IMR-90 (cell line): ENCODE results near the gene PTN.

ENCODE experiments used
- CEBPB ChIP-seq: IDR thresholded peaks from 2 replicates; pipeline ENCODE4 v1.6.1; 2012; ENCODE audit warnings: low read depth, low read length, improper control_type of control experiment
- CHD1 ChIP-seq: IDR thresholded peaks from 2 replicates; pipeline ENCODE4 v1.6.1; 2012; ENCODE audit warnings: low read depth, low read length, improper control_type of control experiment
- CTCF ChIP-seq: conservative IDR thresholded peaks from 2 replicates; pipeline ENCODE4 v1.5.1; 2012; ENCODE audit warnings: mild to moderate bottlenecking, low read depth, low read length, improper control_type of control experiment
- MAFK ChIP-seq: IDR thresholded peaks from 2 replicates; pipeline ENCODE4 v1.6.1; 2012; ENCODE audit warnings: low read depth, low read length, improper control_type of control experiment
- POLR2A ChIP-seq: IDR thresholded peaks from 2 replicates; pipeline ENCODE4 v1.6.1; 2012; ENCODE audit warnings: mild to moderate bottlenecking, low read depth, low read length
- RCOR1 ChIP-seq: IDR thresholded peaks from 2 replicates; pipeline ENCODE4 v1.6.1; 2012; ENCODE audit warnings: mild to moderate bottlenecking, low read length, improper control_type of control experiment; ENCODE audit not compliant: insufficient replicate concordance
- RFX5 ChIP-seq: IDR thresholded peaks from 2 replicates; pipeline ENCODE4 v1.8.0; 2012; ENCODE audit warnings: low read depth, mild to moderate bottlenecking, low read length, moderate library complexity
- USF2 ChIP-seq: fragments of 150-350 bp; IDR thresholded peaks from 2 replicates; pipeline ENCODE4 v1.6.1; 2017; ENCODE audit warnings: mild to moderate bottlenecking, antibody characterized with exemption, low read length, low read depth

- no peak for TF ChIP-seq RFX5
- TF ChIP-seq POLR2A: no peak
- no peak for TF ChIP-seq RCOR1
- no peak for TF ChIP-seq CTCF
- no peak for TF ChIP-seq USF2
- TF ChIP-seq CHD1: no peak
- no peak for TF ChIP-seq MAFK
- TF ChIP-seq CEBPB: no peak
These were observed 23.5 kb upstream of the PTN start for GRCh38 chr7:137366995-137367394.
